Adrenal gland (tissue), 5 donors: ENCODE data around the gene C21orf91.

Experiments used
- POLR2A ChIP-seq, 2 donors: fragments of 450-650 bp; IDR thresholded peaks; one replicate each; pipeline ENCODE4 v1.6.1; 2017; ENCODE audit warnings: antibody characterized with exemption in 2 of 2, mild to moderate bottlenecking in 2 of 2, moderate library complexity in 1 of 2
- TF ChIP-seq, protein P1 (sequence below), 6 experiments: fragments of 450-650 bp in 4 of 6; fragments of 200-600 bp in 2 of 6; sonication (generic) in 1 of 6; IDR thresholded peaks; 1 replicate in 5 of 6; 2 replicates in 1 of 6; pipeline versions ENCODE4 v1.5.1 to v1.8.0; 2016 to 2021; ENCODE audit warnings: antibody characterized with exemption in 6 of 6, mild to moderate bottlenecking in 2 of 6, moderate library complexity in 1 of 6
- donor health status: DM: no; HTN: no; CAD: no.

DNA sequence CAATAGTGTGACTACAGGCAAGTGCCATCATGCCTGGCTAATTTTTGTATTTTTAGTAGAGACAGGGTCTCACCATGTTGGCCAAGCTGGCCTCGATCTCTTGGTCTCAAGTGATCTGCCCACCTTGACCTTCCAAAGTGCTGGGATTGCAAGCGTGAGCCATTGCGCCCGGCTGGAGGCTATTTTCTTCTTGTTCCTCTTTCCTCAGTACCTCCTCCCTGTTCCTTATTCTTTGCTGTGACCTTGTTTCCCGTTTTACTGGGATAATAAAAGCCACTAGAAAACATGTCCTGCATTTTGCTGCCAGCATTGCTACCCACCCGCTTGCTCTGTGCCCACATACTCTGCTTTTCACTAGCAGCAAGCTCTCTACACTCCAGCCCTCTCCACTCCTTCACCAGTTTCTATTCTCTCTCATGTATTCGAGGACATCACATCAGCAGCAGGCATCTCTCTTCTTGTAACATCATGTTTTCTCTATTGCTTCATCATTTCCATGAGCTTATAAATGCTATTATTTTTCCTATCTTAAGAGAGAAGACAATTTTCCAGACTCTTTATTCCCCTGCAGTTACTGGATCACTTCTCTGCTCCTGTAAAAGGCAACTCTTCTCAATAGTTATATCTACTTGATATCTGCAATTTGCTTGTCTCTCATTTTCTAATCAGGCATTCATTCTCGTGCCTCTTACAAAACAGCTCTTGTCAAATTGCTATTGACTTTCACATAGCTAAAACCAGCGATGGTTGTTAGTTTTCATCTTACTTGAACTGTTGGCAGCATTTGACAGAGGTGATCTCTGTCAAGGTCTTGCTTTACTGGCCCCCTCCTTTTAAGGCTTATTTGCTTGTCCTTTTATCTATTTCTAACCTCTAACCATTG, 34.5 kb upstream of the C21orf91 start:
- TF ChIP-seq, protein P1, sequence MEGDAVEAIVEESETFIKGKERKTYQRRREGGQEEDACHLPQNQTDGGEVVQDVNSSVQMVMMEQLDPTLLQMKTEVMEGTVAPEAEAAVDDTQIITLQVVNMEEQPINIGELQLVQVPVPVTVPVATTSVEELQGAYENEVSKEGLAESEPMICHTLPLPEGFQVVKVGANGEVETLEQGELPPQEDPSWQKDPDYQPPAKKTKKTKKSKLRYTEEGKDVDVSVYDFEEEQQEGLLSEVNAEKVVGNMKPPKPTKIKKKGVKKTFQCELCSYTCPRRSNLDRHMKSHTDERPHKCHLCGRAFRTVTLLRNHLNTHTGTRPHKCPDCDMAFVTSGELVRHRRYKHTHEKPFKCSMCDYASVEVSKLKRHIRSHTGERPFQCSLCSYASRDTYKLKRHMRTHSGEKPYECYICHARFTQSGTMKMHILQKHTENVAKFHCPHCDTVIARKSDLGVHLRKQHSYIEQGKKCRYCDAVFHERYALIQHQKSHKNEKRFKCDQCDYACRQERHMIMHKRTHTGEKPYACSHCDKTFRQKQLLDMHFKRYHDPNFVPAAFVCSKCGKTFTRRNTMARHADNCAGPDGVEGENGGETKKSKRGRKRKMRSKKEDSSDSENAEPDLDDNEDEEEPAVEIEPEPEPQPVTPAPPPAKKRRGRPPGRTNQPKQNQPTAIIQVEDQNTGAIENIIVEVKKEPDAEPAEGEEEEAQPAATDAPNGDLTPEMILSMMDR (IDR thresholded peaks at IDR 0.05) = no peak
- TF ChIP-seq POLR2A (IDR thresholded peaks at IDR 0.05) = no peak
